Mesothelial cell of epicardium (in vitro differentiated cells): Measurements from ENCODE around the gene SULF2. TPM values are rescaled to one million over a fixed set of nuclear protein-coding genes. Genes with fewer than 3 reads are reported as not detected.
"Not testable (repeated sequence)": the region's sequence is repeated elsewhere in the genome, so short reads cannot be mapped to it uniquely, and the experiment has no call there.

Experiments used
- DNase-seq, 2 experiments: peaks; one replicate each; pipeline ENCODE4 v3.0.0; 2021; ENCODE audit warnings: low spot score in 2 of 2; ENCODE audit not compliant: unreplicated experiment in 2 of 2
- H3K27ac Mint-ChIP-seq: 2 replicates; pipeline ENCODE4 v1.8.0; 2021; ENCODE audit warnings: mixed read lengths
- H3K27me3 Mint-ChIP-seq: 2 replicates; pipeline ENCODE4 v1.8.0; 2021; ENCODE audit warnings: low read depth, mixed read lengths
- H3K36me3 Mint-ChIP-seq: 2 replicates; pipeline ENCODE4 v1.8.0; 2021; ENCODE audit warnings: mixed read lengths
- H3K4me1 Mint-ChIP-seq: 2 replicates; pipeline ENCODE4 v1.8.0; 2021; ENCODE audit warnings: mixed read lengths
- H3K4me3 Mint-ChIP-seq: 2 replicates; pipeline ENCODE4 v1.8.0; 2021; ENCODE audit warnings: mild to moderate bottlenecking, moderate library complexity, mixed read lengths
- H3K9me3 Mint-ChIP-seq: 2 replicates; pipeline ENCODE4 v1.8.0; 2021; ENCODE audit warnings: mixed read lengths
- total RNA-seq: library from RNA; stranded (reverse); gene quantifications from 3 replicates; pipeline ENCODE4 v1.2.1, GENCODE V29; 2021
- TF ChIP-seq, protein P1 (sequence below): fragments of 200-600 bp; sonication (generic); IDR thresholded peaks from one replicate; pipeline ENCODE4 v1.5.0; 2021; ENCODE audit warnings: antibody characterized with exemption; ENCODE audit not compliant: unreplicated experiment

The SULF2 gene
- total RNA-seq = 65.2 to 77.0 TPM (median 65.2 TPM) in 3 replicates

DNA sequence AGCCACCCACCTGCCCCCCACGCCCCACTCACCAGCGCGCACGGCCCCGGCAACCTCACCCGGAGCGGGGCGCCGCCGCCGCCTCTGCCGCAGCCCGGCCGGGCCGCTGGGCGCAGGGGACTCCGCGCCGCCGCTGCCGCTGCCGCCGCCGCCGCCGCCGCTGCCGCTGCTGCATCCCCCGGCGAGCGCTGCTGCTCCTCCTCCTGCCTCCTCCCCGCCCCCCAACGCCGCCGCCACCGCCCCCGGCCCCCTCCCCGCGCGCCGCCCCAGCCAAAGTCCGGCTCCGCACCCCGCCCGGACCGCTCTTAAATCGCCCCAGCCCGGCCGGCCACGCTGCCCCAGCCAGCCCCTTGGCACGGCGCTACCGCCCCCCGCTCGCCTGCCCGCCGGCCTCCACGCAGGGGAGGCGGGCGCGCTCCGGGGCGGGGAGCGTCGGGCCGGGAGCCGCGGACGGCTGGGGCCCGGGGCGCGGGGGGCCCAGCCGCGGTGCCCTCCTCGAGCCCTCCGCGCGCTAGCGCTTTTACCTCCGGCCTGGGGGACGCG, at the start of gene SULF2:
Gene SULF2, minus strand, starts transcription at position 171 of the 543 bp plus-strand sequence. CDS start 28,118 bp downstream, outside the sequence.
- Mint-ChIP-seq H3K9me3 (no peaks in the 10 kb centered on the region), H3K27ac (peak within 1 kb of the TSS; percentile 97), H3K36me3 (no peaks in the 10 kb centered on the region), H3K27me3 (peaks cover 13% of the 10 kb centered on the region), H3K4me3 (peak within 1 kb of the TSS; percentile 90), H3K4me1 (peaks cover 62% of the 10 kb centered on the region)
- TF ChIP-seq, protein P1, sequence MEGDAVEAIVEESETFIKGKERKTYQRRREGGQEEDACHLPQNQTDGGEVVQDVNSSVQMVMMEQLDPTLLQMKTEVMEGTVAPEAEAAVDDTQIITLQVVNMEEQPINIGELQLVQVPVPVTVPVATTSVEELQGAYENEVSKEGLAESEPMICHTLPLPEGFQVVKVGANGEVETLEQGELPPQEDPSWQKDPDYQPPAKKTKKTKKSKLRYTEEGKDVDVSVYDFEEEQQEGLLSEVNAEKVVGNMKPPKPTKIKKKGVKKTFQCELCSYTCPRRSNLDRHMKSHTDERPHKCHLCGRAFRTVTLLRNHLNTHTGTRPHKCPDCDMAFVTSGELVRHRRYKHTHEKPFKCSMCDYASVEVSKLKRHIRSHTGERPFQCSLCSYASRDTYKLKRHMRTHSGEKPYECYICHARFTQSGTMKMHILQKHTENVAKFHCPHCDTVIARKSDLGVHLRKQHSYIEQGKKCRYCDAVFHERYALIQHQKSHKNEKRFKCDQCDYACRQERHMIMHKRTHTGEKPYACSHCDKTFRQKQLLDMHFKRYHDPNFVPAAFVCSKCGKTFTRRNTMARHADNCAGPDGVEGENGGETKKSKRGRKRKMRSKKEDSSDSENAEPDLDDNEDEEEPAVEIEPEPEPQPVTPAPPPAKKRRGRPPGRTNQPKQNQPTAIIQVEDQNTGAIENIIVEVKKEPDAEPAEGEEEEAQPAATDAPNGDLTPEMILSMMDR = no peak
- DNase-seq = no peak

DNA sequence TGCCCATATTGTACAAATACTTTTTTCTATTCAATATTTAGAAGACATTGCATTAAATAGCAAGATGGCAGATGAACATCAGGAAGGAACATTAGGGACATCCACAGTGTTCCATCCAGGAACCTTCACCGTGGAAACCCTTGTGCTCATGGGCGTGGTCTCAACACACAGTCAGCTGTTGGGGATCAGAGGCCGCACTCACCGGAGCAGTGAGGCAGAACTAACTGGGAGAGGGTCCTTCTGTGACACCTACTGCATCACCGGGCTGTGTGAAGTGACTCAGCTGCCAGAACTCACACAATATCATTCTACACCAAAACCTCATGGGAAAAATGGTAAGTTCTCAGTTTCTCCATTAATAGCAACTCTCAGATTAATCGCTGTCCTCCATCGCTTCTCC, 46.4 kb upstream of the SULF2 start:
- not testable (repeated sequence) for H3K4me1 Mint-ChIP-seq, H3K9me3 Mint-ChIP-seq, DNase-seq, H3K27ac Mint-ChIP-seq, H3K4me3 Mint-ChIP-seq, H3K27me3 Mint-ChIP-seq, H3K36me3 Mint-ChIP-seq

GRCh38 chr20:47826716-47827115, 41.4 kb upstream of the SULF2 start:
- not testable (repeated sequence) for DNase-seq, H3K27me3 Mint-ChIP-seq, H3K4me3 Mint-ChIP-seq, H3K9me3 Mint-ChIP-seq, H3K27ac Mint-ChIP-seq, H3K4me1 Mint-ChIP-seq, H3K36me3 Mint-ChIP-seq

DNA sequence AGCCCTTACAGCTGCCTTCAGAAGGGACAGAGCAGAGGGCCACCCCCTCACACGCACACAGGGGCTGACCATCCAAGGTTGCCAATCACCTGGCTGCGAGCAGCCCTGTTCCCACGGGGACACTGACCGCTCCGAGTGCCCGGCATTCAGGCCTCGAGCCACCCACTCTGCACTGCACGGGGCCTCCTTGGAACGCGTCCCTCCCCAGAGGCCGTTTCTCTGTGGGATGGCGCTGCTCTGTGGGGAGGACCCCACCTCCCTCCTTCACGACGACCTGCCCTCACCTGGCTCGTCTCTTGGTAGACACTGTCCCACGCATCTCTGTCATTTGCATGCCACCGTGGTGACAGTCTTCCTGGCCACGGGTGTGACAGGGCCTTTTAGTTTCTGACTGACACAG, 40.7 kb upstream of the SULF2 start:
- not testable (repeated sequence) for DNase-seq, H3K36me3 Mint-ChIP-seq, H3K4me1 Mint-ChIP-seq, H3K27me3 Mint-ChIP-seq, H3K9me3 Mint-ChIP-seq, H3K27ac Mint-ChIP-seq, H3K4me3 Mint-ChIP-seq

DNA sequence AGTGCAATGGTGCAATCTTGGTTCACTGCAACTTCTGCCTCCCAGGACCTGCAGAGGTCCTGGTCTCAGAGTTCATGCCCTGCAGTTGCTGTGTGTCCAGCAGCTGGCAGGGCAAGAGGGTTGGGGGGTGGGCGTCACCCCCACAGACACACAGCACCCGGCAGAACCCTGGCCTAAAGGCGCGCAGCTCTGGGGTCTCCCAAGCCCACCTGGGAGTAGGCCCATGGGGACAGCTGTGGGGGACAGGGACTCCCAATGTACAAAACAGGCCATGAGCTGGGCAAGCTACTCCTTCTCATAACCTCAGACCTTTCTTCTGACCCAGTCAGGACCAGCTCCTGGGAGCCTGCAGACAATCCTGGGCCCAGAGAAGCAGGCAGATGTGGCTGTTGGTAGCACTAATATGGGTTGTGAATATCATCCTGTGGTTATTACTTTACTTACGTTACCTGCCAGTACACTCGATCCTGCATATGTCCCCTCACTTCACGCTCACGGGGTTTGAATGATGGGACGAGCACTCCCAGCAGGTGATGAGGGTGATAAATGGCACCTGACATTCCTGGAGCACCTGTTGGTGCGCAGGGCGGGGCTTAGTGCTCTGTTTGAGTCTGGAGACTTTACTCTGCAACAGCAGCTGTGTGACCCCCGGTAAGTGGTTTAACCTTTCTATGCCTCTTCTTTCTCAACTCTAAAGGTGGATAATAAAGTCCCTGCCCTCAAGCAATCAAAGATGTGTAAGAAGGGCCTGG, 39.9 kb upstream of the SULF2 start:
- no peak for DNase-seq
- H3K27me3 Mint-ChIP-seq = peaks cover 12% of the 10 kb centered on the region
- H3K4me1 Mint-ChIP-seq = peaks cover 8% of the 10 kb centered on the region
- H3K4me3 Mint-ChIP-seq = no peak overlapping the region
- TF ChIP-seq, protein P1 = no peak
- H3K9me3 Mint-ChIP-seq = peaks cover 3% of the 10 kb centered on the region
- H3K36me3 Mint-ChIP-seq = no peaks in the 10 kb centered on the region
- no peak overlapping the region for H3K27ac Mint-ChIP-seq

- not testable (repeated sequence) for H3K27ac Mint-ChIP-seq, H3K4me1 Mint-ChIP-seq, DNase-seq, H3K9me3 Mint-ChIP-seq, H3K4me3 Mint-ChIP-seq, H3K36me3 Mint-ChIP-seq
- H3K27me3 Mint-ChIP-seq = peaks cover 16% of the 10 kb centered on the region
These were observed 38.7 kb upstream of the SULF2 start for GRCh38 chr20:47823941-47824340.

- Mint-ChIP-seq H3K9me3 (peaks cover 3% of the 10 kb centered on the region), H3K4me1 (peaks cover 8% of the 10 kb centered on the region), H3K27me3 (peaks cover 27% of the 10 kb centered on the region), H3K27ac (no peak overlapping the region), H3K36me3 (no peaks in the 10 kb centered on the region), H3K4me3 (no peak overlapping the region)
- no peak for DNase-seq
- TF ChIP-seq, protein P1 = no peak
These were observed 36.3 kb upstream of the SULF2 start for GRCh38 chr20:47821481-47822100.
